Hepatocyte (in vitro differentiated cells): ENCODE measurements around the gene DLG2.

ENCODE experiments used
- CTCF ChIP-seq: fragments of 200-600 bp; sonication (generic); IDR thresholded peaks from 2 replicates; pipeline ENCODE4 v1.5.1; 2016; ENCODE audit warnings: antibody characterized with exemption, mild to moderate bottlenecking; ENCODE audit not compliant: poor library complexity
- EZH2 ChIP-seq: fragments of 200-600 bp; sonication (generic); IDR thresholded peaks from 2 replicates; pipeline ENCODE4 v1.6.1; 2016; ENCODE audit warnings: antibody characterized with exemption, mild to moderate bottlenecking, borderline replicate concordance

GRCh38 chr11:83813296-83813695 is 1813.8 kb downstream of the DLG2 start:
- TF ChIP-seq CTCF: no peak
- no peak for TF ChIP-seq EZH2
